Measurements from ENCODE around the gene TGFB2.

- TF ChIP-seq CTCF (IDR thresholded peaks at IDR 0.05) = no peak
- no peak for TF ChIP-seq POLR2AphosphoS5 (IDR thresholded peaks at IDR 0.05)
- no peak for TF ChIP-seq POLR2A (IDR thresholded peaks at IDR 0.05)
- TF ChIP-seq EP300 (IDR thresholded peaks at IDR 0.05) = no peak
Observed at GRCh38 chr1:218421531-218421930, 76.4 kb downstream of the TGFB2 start.

Measured in gastroesophageal sphincter (tissue), 3 donors.